Caco-2 (cell line): ENCODE results near the gene MYO9B. TPM values are rescaled to one million over a fixed set of nuclear protein-coding genes. Genes with fewer than 3 reads are reported as not detected.

Experiments
- BruUV-seq: library from RNA; stranded (reverse); fragments of 400-500 nt; replicated peaks from 2 replicates; lab custom pipeline; 2021; lab: Mats Ljungman, UMichigan
- CTCF ChIA-PET: fragments of 300-600 bp; sonication (Branson Sonifier 250); formaldehyde crosslinking; loops from one replicate; lab custom pipeline; 2022; ENCODE audit warnings: antibody characterized with exemption; lab: Charles Lee
- POLR2A ChIA-PET: fragments of 300-600 bp; sonication (Branson Sonifier 250); formaldehyde crosslinking; loops from one replicate; lab custom pipeline; 2022; ENCODE audit warnings: antibody characterized with exemption; lab: Charles Lee
- DNase-seq, 2 experiments: peaks; one replicate each; pipeline versions ENCODE4 v3.0.0 to v3.0.0-alpha.2; 2020 to 2022
- H3K27me3 ChIP-seq: replicated peaks from 2 replicates; pipeline ENCODE4 v1.6.0; 2011; ENCODE audit warnings: low read length; ENCODE audit not compliant: control insufficient read depth, insufficient read depth
- H3K36me3 ChIP-seq: 2 replicates; pipeline ENCODE4 v1.5.1; 2011; ENCODE audit warnings: low read length; ENCODE audit not compliant: control insufficient read depth, insufficient read depth
- H3K4me1 ChIP-seq: fragments of 250-450 bp; sonication (Bioruptor Pico); 2 replicates; pipeline ENCODE4 v1.5.1; 2020; ENCODE audit warnings: mild to moderate bottlenecking
- H3K4me3 ChIP-seq: 2 replicates; pipeline ENCODE4 v1.5.1; 2011; ENCODE audit warnings: low read depth, mild to moderate bottlenecking, control low read depth, low read length
- H3K9me3 ChIP-seq: fragments of 250-450 bp; sonication (Bioruptor Pico); 2 replicates; pipeline ENCODE4 v1.5.1; 2020; ENCODE audit warnings: mild to moderate bottlenecking, moderate library complexity
- H3K27ac Mint-ChIP-seq: one replicate; pipeline ENCODE4 v1.8.0; 2022; ENCODE audit warnings: mixed read lengths; ENCODE audit not compliant: unreplicated experiment
- H3K27me3 Mint-ChIP-seq: one replicate; pipeline ENCODE4 v1.8.0; 2022; ENCODE audit warnings: mixed read lengths; ENCODE audit not compliant: insufficient read depth, unreplicated experiment
- H3K36me3 Mint-ChIP-seq: one replicate; pipeline ENCODE4 v1.8.0; 2022; ENCODE audit warnings: mild to moderate bottlenecking, mixed read lengths; ENCODE audit not compliant: insufficient read depth, unreplicated experiment
- H3K4me1 Mint-ChIP-seq: one replicate; pipeline ENCODE4 v1.8.0; 2022; ENCODE audit warnings: low read depth, mixed read lengths; ENCODE audit not compliant: unreplicated experiment
- H3K4me3 Mint-ChIP-seq: one replicate; pipeline ENCODE4 v1.8.0; 2022; ENCODE audit warnings: mild to moderate bottlenecking, moderate library complexity, mixed read lengths; ENCODE audit not compliant: unreplicated experiment
- H3K9me3 Mint-ChIP-seq: one replicate; pipeline ENCODE4 v1.8.0; 2022; ENCODE audit warnings: mixed read lengths; ENCODE audit not compliant: unreplicated experiment
- CTCF ChIP-seq, 2 experiments: fragments of 200-600 bp in 1 of 2; IDR thresholded peaks; 1 replicate in 1 of 2; 2 replicates in 1 of 2; pipeline versions ENCODE4 v1.5.1 to v1.8.0; 2011 to 2022; ENCODE audit warnings: antibody characterized with exemption in 1 of 2, control low read depth in 1 of 2, inconsistent platforms in 1 of 2, low read depth in 1 of 2, low read length in 1 of 2, mild to moderate bottlenecking in 1 of 2, moderate library complexity in 1 of 2; ENCODE audit not compliant: insufficient read depth in 1 of 2, severe bottlenecking in 1 of 2, unreplicated experiment in 1 of 2
- intact Hi-C: fragments of 100-400 bp; cut with micrococcal nuclease; formaldehyde crosslinking; loops from one replicate; pipeline ENCODE4 v1.10.0; 2022; ENCODE audit not compliant: unreplicated experiment
- total RNA-seq: library from RNA; stranded (reverse); gene quantifications from 2 replicates; pipeline ENCODE4 v1.2.3, GENCODE V29; 2022

MYO9B gene
- total RNA-seq, 1 experiment from 2014 or later: 47.6 TPM

GRCh38 chr19:17229890-17230289, 154.3 kb downstream of the MYO9B start:
- Histone ChIP-seq H3K4me1 (no peaks in the 10 kb centered on the region), H3K27me3 (no peaks in the 10 kb centered on the region), H3K4me3 (no peak overlapping the region), H3K9me3 (no peaks in the 10 kb centered on the region; the same call in 1 of the 2 replicates), H3K36me3 (no peaks in the 10 kb centered on the region)
- Mint-ChIP-seq H3K4me1 (no peaks in the 10 kb centered on the region), H3K27me3 (no peaks in the 10 kb centered on the region), H3K4me3 (no peak overlapping the region), H3K36me3 (peaks cover 66% of the 10 kb centered on the region), H3K9me3 (no peaks in the 10 kb centered on the region), H3K27ac (no peak overlapping the region)
- DNase-seq: no peak
- BruUV-seq: no TSS peak
- intact Hi-C loops: loop anchor here (5.0 kb wide), 1 partner anchor 37 kb away; the partner anchor contains the start of gene BABAM1
- CTCF ChIA-PET: no interaction called here
- TF ChIP-seq CTCF (IDR thresholded peaks at IDR 0.05; ENCODE audit: insufficient read depth in 1 of 2, low read depth in 1 of 2, low read length in 1 of 2, severe bottlenecking in 1 of 2, unreplicated experiment in 1 of 2): no peak
- POLR2A ChIA-PET: no interaction called here

- H3K9me3 ChIP-seq: no peaks in the 10 kb centered on the region; the same call in 1 of the 2 replicates
- H3K4me1 ChIP-seq: no peaks in the 10 kb centered on the region
- H3K27ac Mint-ChIP-seq: no peak overlapping the region
- no peaks in the 10 kb centered on the region for H3K27me3 Mint-ChIP-seq
- H3K4me3 ChIP-seq: no peak overlapping the region
- intact Hi-C loops: no loop called here
- BruUV-seq: no TSS peak
- TF ChIP-seq CTCF (IDR thresholded peaks at IDR 0.05; ENCODE audit: insufficient read depth in 1 of 2, low read depth in 1 of 2, low read length in 1 of 2, severe bottlenecking in 1 of 2, unreplicated experiment in 1 of 2): no peak
- H3K4me3 Mint-ChIP-seq: no peak overlapping the region
- CTCF ChIA-PET: no interaction called here
- no peaks in the 10 kb centered on the region for H3K27me3 ChIP-seq
- H3K36me3 Mint-ChIP-seq: peaks cover 66% of the 10 kb centered on the region
- no peaks in the 10 kb centered on the region; the same call in 1 of the 2 replicates for H3K36me3 ChIP-seq
- H3K9me3 Mint-ChIP-seq: no peaks in the 10 kb centered on the region
- no peaks in the 10 kb centered on the region for H3K4me1 Mint-ChIP-seq
- POLR2A ChIA-PET: no interaction called here
- DNase-seq: no peak
These were observed 156.7 kb downstream of the MYO9B start for GRCh38 chr19:17232258-17232657.

GRCh38 chr19:17234911-17235299, 159.3 kb downstream of the MYO9B start:
- POLR2A ChIA-PET: interaction anchor here (0.7 kb wide), 1 partner anchor 19 kb away, joined by 3 read pairs; the partner anchor contains the start of gene USE1
- Mint-ChIP-seq H3K27ac (no peak overlapping the region), H3K4me3 (no peak overlapping the region), H3K9me3 (no peaks in the 10 kb centered on the region), H3K36me3 (peaks cover 78% of the 10 kb centered on the region), H3K27me3 (no peaks in the 10 kb centered on the region), H3K4me1 (peaks cover 1% of the 10 kb centered on the region)
- TF ChIP-seq CTCF (IDR thresholded peaks at IDR 0.05; ENCODE audit: insufficient read depth in 1 of 2, low read depth in 1 of 2, low read length in 1 of 2, severe bottlenecking in 1 of 2, unreplicated experiment in 1 of 2): no peak
- no peak for DNase-seq
- Histone ChIP-seq H3K36me3 (peaks cover 2% of the 10 kb centered on the region), H3K9me3 (no peaks in the 10 kb centered on the region; the same call in 1 of the 2 replicates), H3K27me3 (no peaks in the 10 kb centered on the region), H3K4me3 (no peak overlapping the region), H3K4me1 (peaks cover 2% of the 10 kb centered on the region; the same call in 1 of the 2 replicates)
- intact Hi-C loops: no loop called here
- CTCF ChIA-PET: no interaction called here
- no TSS peak for BruUV-seq
